DND-41 (cell line): ENCODE data around the gene OSBPL9.

Source experiments
- ATAC-seq: fragments of 200-7000 bp; cut with Tn5 transposase; 3 replicates; pipeline ENCODE4 v1.9.1; 2021; ENCODE audit warnings: low read depth; ENCODE audit not compliant: insufficient read depth
- DNase-seq: peaks from one replicate; pipeline ENCODE4 v3.0.0-alpha.2; 2020
- H2AFZ ChIP-seq: 2 replicates; pipeline ENCODE4 v1.6.0; 2012; ENCODE audit warnings: low read depth, low read length
- H3K27ac ChIP-seq: 2 replicates; pipeline ENCODE4 v1.5.1; 2012; ENCODE audit warnings: low read length, inconsistent platforms
- H3K27me3 ChIP-seq: fragments of 200-600 bp; sonication (generic); 2 replicates; pipeline ENCODE4 v1.6.0; 2012; ENCODE audit warnings: low read length, mild to moderate bottlenecking, inconsistent platforms; ENCODE audit not compliant: insufficient read depth, poor library complexity
- H3K36me3 ChIP-seq: 2 replicates; pipeline ENCODE4 v1.5.1; 2012; ENCODE audit warnings: low read length, inconsistent platforms; ENCODE audit not compliant: insufficient read depth
- H3K4me1 ChIP-seq: 2 replicates; pipeline ENCODE4 v1.5.1; 2012; ENCODE audit warnings: mild to moderate bottlenecking, low read length; ENCODE audit not compliant: insufficient read depth
- H3K4me2 ChIP-seq: 2 replicates; pipeline ENCODE4 v1.6.0; 2012; ENCODE audit warnings: mild to moderate bottlenecking, moderate library complexity, low read length, inconsistent platforms; ENCODE audit not compliant: insufficient read depth
- H3K4me3 ChIP-seq, 2 experiments: fragments of 200-600 bp in 1 of 2; shearing (Covaris generic) in 1 of 2; 2 replicates each; pipeline ENCODE4 v1.5.1; 2012 to 2016; ENCODE audit warnings: inconsistent platforms in 2 of 2, low read length in 2 of 2, mild to moderate bottlenecking in 2 of 2, low read depth in 1 of 2, moderate library complexity in 1 of 2
- H3K79me2 ChIP-seq: 2 replicates; pipeline ENCODE4 v1.6.0; 2012; ENCODE audit warnings: low read length, inconsistent platforms; ENCODE audit not compliant: insufficient read depth
- H3K9ac ChIP-seq: 2 replicates; pipeline ENCODE4 v1.6.0; 2012; ENCODE audit warnings: low read depth, mild to moderate bottlenecking, inconsistent platforms, low read length, moderate library complexity
- H3K9me3 ChIP-seq: 2 replicates; pipeline ENCODE4 v1.5.1; 2012; ENCODE audit warnings: low read length, moderate library complexity, mild to moderate bottlenecking, inconsistent platforms; ENCODE audit not compliant: insufficient read depth, severe bottlenecking
- H4K20me1 ChIP-seq: 2 replicates; pipeline ENCODE4 v1.6.0; 2012; ENCODE audit warnings: low read length; ENCODE audit not compliant: insufficient read depth
- CTCF ChIP-seq: IDR thresholded peaks from 2 replicates; pipeline ENCODE4 v1.5.1; 2012; ENCODE audit warnings: borderline replicate concordance, low read length, moderate library complexity, mild to moderate bottlenecking; ENCODE audit not compliant: poor library complexity, severe bottlenecking; ENCODE audit errors: extremely low read depth
- EZH2 ChIP-seq: IDR thresholded peaks from 3 replicates; pipeline ENCODE4 v1.6.1; 2012; ENCODE audit warnings: borderline replicate concordance, low read depth, mild to moderate bottlenecking, moderate library complexity, low read length, inconsistent platforms; ENCODE audit not compliant: severe bottlenecking

OSBPL9 gene

GRCh38 chr1:51729156-51729823 is 112.4 kb downstream of the OSBPL9 start:
- H2AFZ ChIP-seq = peak overlapping the region; percentile 66
- TF ChIP-seq EZH2 (no peak), CTCF (no peak)
- H4K20me1 ChIP-seq = no peaks in the 10 kb centered on the region
- DNase-seq = peak; percentile 51
- H3K9me3 ChIP-seq = no peaks in the 10 kb centered on the region
- H3K79me2 ChIP-seq = no peaks in the 10 kb centered on the region
- peak overlapping the region; percentile 60 for H3K4me2 ChIP-seq
- peaks cover 16% of the 10 kb centered on the region for H3K4me1 ChIP-seq
- peak; percentile 80 for ATAC-seq
- H3K9ac ChIP-seq = peak overlapping the region; percentile 44
- no peaks in the 10 kb centered on the region for H3K27me3 ChIP-seq
- no peaks in the 10 kb centered on the region for H3K36me3 ChIP-seq
- peak overlapping the region in 1 of 2 experiments; percentile 56; a peak in 3 of 4 replicates for H3K4me3 ChIP-seq
- no peak overlapping the region for H3K27ac ChIP-seq

- TF ChIP-seq EZH2 (no peak), CTCF (no peak)
- H3K4me2 ChIP-seq = peak overlapping the region; percentile 60; the same call in 1 of the 2 replicates
- H3K79me2 ChIP-seq = no peaks in the 10 kb centered on the region
- no peak overlapping the region for H3K4me3 ChIP-seq
- peaks cover 20% of the 10 kb centered on the region for H3K4me1 ChIP-seq
- H3K36me3 ChIP-seq = no peaks in the 10 kb centered on the region
- H3K27ac ChIP-seq = no peak overlapping the region
- H2AFZ ChIP-seq = no peak overlapping the region
- H3K27me3 ChIP-seq = no peaks in the 10 kb centered on the region
- H3K9ac ChIP-seq = no peak overlapping the region
- no peaks in the 10 kb centered on the region for H3K9me3 ChIP-seq
- peaks cover under 1% of the 10 kb centered on the region; the same call in 1 of the 2 replicates for H4K20me1 ChIP-seq
- ATAC-seq = no peak
- DNase-seq = no peak
Measured at GRCh38 chr1:51729824-51730301, 113.0 kb downstream of the OSBPL9 start.

GRCh38 chr1:51731998-51732397 is 115.1 kb downstream of the OSBPL9 start:
- Histone ChIP-seq H3K79me2 (no peaks in the 10 kb centered on the region), H2AFZ (no peak overlapping the region), H3K9ac (no peak overlapping the region), H3K36me3 (no peaks in the 10 kb centered on the region), H3K9me3 (no peaks in the 10 kb centered on the region), H3K27me3 (no peaks in the 10 kb centered on the region), H3K4me2 (no peak overlapping the region), H3K4me3 (no peak overlapping the region), H3K4me1 (peaks cover 23% of the 10 kb centered on the region), H3K27ac (no peak overlapping the region), H4K20me1 (peaks cover 2% of the 10 kb centered on the region; the same call in 1 of the 2 replicates)
- DNase-seq = no peak
- TF ChIP-seq EZH2 = no peak
- no peak for TF ChIP-seq CTCF
- no peak for ATAC-seq
